Trophoblast cell (in vitro differentiated cells and primary cell): Measurements from ENCODE around the gene ULK3.

Experiments used
- DNase-seq, 2 donors: peaks; one replicate each; pipeline ENCODE4 v3.0.0-alpha.2; 2016
- H2AFZ ChIP-seq: 2 replicates; pipeline ENCODE4 v1.6.1; 2013; ENCODE audit warnings: low read length, moderate library complexity, mild to moderate bottlenecking; ENCODE audit not compliant: insufficient read depth, poor library complexity
- H2AK5ac ChIP-seq: 2 replicates; pipeline ENCODE4 v1.6.1; 2013; ENCODE audit warnings: mild to moderate bottlenecking, low read length
- H2BK120ac ChIP-seq: 2 replicates; pipeline ENCODE4 v1.6.1; 2013; ENCODE audit warnings: low read length, mild to moderate bottlenecking, moderate library complexity; ENCODE audit not compliant: insufficient read depth, poor library complexity
- H2BK12ac ChIP-seq: 2 replicates; pipeline ENCODE4 v1.6.1; 2013; ENCODE audit warnings: mild to moderate bottlenecking, low read length, moderate library complexity
- H2BK5ac ChIP-seq: 2 replicates; pipeline ENCODE4 v1.6.1; 2013; ENCODE audit warnings: low read length, low read depth, moderate library complexity, mild to moderate bottlenecking; ENCODE audit not compliant: poor library complexity
- H3K14ac ChIP-seq: 2 replicates; pipeline ENCODE4 v1.6.1; 2013; ENCODE audit warnings: mild to moderate bottlenecking, low read length
- H3K18ac ChIP-seq: 2 replicates; pipeline ENCODE4 v1.6.1; 2013; ENCODE audit warnings: mild to moderate bottlenecking, low read length
- H3K23ac ChIP-seq: 2 replicates; pipeline ENCODE4 v1.6.1; 2013; ENCODE audit warnings: low read length
- H3K27ac ChIP-seq: 2 replicates; pipeline ENCODE4 v1.5.1; 2013; ENCODE audit warnings: low read depth, mild to moderate bottlenecking, inconsistent platforms, low read length, moderate library complexity
- H3K27me3 ChIP-seq: 2 replicates; pipeline ENCODE4 v1.6.1; 2013; ENCODE audit warnings: inconsistent platforms, mild to moderate bottlenecking, low read length, moderate library complexity; ENCODE audit not compliant: insufficient read depth
- H3K36me3 ChIP-seq, 2 experiments: 1 replicate in 1 of 2; 2 replicates in 1 of 2; pipeline ENCODE4 v1.6.1; 2013; ENCODE audit warnings: low read length in 2 of 2, mild to moderate bottlenecking in 2 of 2, moderate library complexity in 1 of 2; ENCODE audit not compliant: insufficient read depth in 2 of 2, control insufficient read depth in 1 of 2
- H3K4ac ChIP-seq: 2 replicates; pipeline ENCODE4 v1.6.1; 2013; ENCODE audit warnings: low read depth, mild to moderate bottlenecking, low read length, moderate library complexity
- H3K4me1 ChIP-seq, 2 experiments: 1 replicate in 1 of 2; 2 replicates in 1 of 2; pipeline ENCODE4 v1.6.1; 2013; ENCODE audit warnings: low read length in 2 of 2, mild to moderate bottlenecking in 2 of 2, moderate library complexity in 1 of 2; ENCODE audit not compliant: insufficient read depth in 2 of 2, control insufficient read depth in 1 of 2
- H3K4me2 ChIP-seq: 2 replicates; pipeline ENCODE4 v1.6.1; 2013; ENCODE audit warnings: inconsistent platforms, mild to moderate bottlenecking, low read length, moderate library complexity
- H3K4me3 ChIP-seq: 2 replicates; pipeline ENCODE4 v1.5.1; 2013; ENCODE audit warnings: mild to moderate bottlenecking, low read depth, low read length, inconsistent platforms
- H3K79me1 ChIP-seq: one replicate; pipeline ENCODE4 v1.6.1; 2013; ENCODE audit warnings: low read length
- H3K79me2 ChIP-seq: 2 replicates; pipeline ENCODE4 v1.6.1; 2013; ENCODE audit warnings: low read length, mild to moderate bottlenecking; ENCODE audit not compliant: control insufficient read depth, insufficient read depth, poor library complexity
- H3K9ac ChIP-seq: 2 replicates; pipeline ENCODE4 v1.6.1; 2013; ENCODE audit warnings: mild to moderate bottlenecking, low read length
- H3K9me3 ChIP-seq: 2 replicates; pipeline ENCODE4 v1.6.1; 2013; ENCODE audit warnings: low read depth, mild to moderate bottlenecking, control low read depth, inconsistent platforms, low read length; ENCODE audit not compliant: insufficient read depth
- H4K12ac ChIP-seq: 2 replicates; pipeline ENCODE4 v1.6.1; 2013; ENCODE audit warnings: low read depth, mild to moderate bottlenecking, low read length, moderate library complexity
- H4K8ac ChIP-seq: 2 replicates; pipeline ENCODE4 v1.6.1; 2013; ENCODE audit warnings: low read depth, mild to moderate bottlenecking, low read length, moderate library complexity
- H4K91ac ChIP-seq: one replicate; pipeline ENCODE4 v1.6.1; 2013; ENCODE audit warnings: low read depth, mild to moderate bottlenecking, low read length, moderate library complexity
- WGBS: extraction: QIAGEN DNeasy Blood & Tissue Kit; methylation state at CpG from one replicate; pipeline ENCODE4 v1.1.7; 2013; ENCODE audit warnings: missing lambda C conversion rate; ENCODE audit not compliant: insufficient read length, insufficient coverage; ENCODE audit errors: extremely low coverage; 5-methylcytosine and 5-hydroxymethylcytosine counted together

Gene ULK3

DNA sequence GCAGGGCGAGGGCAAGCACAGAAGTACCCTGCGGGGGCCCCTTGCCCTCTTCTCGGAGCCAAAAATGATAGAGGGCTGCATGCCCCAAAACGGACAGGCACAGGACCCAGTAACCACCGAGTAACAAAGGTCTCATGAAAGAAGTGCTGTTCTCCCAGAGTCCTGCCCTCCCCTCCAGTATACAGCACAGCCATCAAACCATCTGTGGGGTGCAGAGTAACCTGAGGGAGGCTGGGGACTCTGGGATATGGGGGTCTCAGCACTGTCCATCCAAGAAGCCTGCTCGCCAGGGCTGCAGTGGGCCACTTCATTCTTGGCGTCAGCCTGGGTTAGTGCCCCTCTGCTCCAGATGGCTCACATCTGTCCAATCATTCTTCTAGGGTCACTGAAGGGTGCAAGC, 6.1 kb downstream of the ULK3 start:
- Histone ChIP-seq H3K4ac (no peak overlapping the region), H3K79me2 (no peaks in the 10 kb centered on the region), H3K27me3 (no peaks in the 10 kb centered on the region), H3K36me3 (peaks cover 0 to 3% of the 10 kb centered on the region in 2 experiments), H3K27ac (no peak overlapping the region), H3K9me3 (no peaks in the 10 kb centered on the region), H3K18ac (no peak overlapping the region), H3K23ac (no peak overlapping the region), H2BK12ac (no peak overlapping the region), H2AFZ (no peak overlapping the region), H4K91ac (no peak overlapping the region), H3K9ac (no peak overlapping the region), H4K8ac (no peak overlapping the region), H2BK5ac (no peak overlapping the region), H4K12ac (no peak overlapping the region), H3K4me3 (no peak overlapping the region), H2BK120ac (no peak overlapping the region), H2AK5ac (no peak overlapping the region), H3K79me1 (no peaks in the 10 kb centered on the region), H3K4me2 (no peak overlapping the region), H3K14ac (no peak overlapping the region), H3K4me1 (peaks cover under 1 to 3% of the 10 kb centered on the region in 2 experiments)
- no CpG with 5 or more reads among the region's 7 CpGs for WGBS
- DNase-seq: no peak

DNA sequence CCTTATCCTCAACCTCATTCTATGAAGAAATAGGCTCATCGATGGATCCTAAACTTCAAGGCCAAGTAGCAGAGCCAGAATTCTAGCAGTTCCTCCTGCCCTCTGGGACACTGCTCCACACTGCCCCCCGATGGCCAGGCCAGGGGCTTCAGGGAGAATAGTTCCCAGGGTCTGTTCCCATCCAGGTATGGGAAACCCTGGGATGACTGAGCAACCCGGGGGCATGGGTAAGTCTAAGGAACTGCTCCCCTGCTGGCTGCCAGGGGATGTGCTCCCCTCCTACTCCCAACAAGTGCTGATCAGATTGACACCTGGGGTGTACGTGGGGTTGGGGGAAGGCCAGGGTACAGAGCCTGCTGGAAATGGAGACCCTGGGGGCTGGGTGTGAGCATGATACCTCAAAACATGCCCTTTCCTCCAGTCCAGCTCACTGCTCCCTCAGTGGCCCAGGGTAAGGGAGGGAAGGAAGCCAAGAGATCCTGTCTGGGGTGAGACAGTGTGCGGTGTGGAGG, 7.6 kb downstream of the ULK3 start:
- Histone ChIP-seq H4K8ac (no peak overlapping the region), H4K91ac (no peak overlapping the region), H3K18ac (no peak overlapping the region), H3K23ac (no peak overlapping the region), H3K4ac (no peak overlapping the region), H3K36me3 (peaks cover 0 to 3% of the 10 kb centered on the region in 2 experiments), H2BK5ac (no peak overlapping the region), H3K9ac (no peak overlapping the region), H3K4me1 (peaks cover 0 to 3% of the 10 kb centered on the region in 2 experiments), H4K12ac (no peak overlapping the region), H2BK12ac (no peak overlapping the region), H3K14ac (no peak overlapping the region), H3K4me2 (no peak overlapping the region), H3K27ac (no peak overlapping the region), H3K9me3 (no peaks in the 10 kb centered on the region), H3K4me3 (no peak overlapping the region), H2BK120ac (no peak overlapping the region), H3K79me2 (no peaks in the 10 kb centered on the region), H3K27me3 (no peaks in the 10 kb centered on the region), H3K79me1 (no peaks in the 10 kb centered on the region), H2AK5ac (no peak overlapping the region), H2AFZ (no peak overlapping the region)
- peak; percentile 82 to 92 for DNase-seq
- no CpG with 5 or more reads among the region's 5 CpGs for WGBS

DNA sequence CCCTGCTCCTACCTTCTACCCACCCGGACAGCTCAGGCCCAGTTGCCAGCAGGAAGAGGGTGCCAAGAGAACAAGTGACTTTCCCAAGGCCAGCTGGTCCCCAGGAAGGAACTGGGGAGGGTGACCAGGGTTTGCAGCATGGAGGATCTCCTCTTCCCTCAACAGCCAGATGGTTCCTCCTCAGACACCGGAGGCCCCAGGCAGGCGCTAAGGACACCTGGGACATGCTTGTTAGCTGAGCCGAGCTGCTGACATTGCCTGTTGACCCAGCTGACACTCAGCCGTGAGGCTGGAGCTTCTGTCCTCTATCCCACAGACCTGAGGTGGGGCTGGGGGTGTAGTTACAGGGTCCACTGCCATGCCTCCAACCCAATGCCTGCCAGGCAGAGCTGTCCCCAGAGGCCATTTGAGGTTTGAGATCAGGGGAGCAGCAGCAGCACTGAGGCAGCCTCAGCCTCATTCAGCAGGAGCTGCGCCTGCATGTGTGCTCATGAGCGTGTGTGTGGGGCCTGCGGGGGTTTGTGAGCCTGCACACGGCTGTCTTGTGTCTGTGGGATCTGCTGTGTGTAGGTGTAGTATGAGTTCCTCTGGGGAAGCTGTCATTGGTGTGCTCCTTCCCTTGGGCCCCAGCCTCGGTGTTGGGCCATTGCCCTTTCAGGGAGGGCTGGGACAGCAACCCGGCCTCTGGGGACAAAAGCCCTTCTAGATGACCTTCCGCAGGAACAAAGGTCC, 9.4 kb downstream of the ULK3 start:
- no peak for DNase-seq
- Histone ChIP-seq H3K9me3 (no peaks in the 10 kb centered on the region), H3K4me3 (no peak overlapping the region), H2BK12ac (no peak overlapping the region), H3K4ac (no peak overlapping the region), H3K79me1 (no peaks in the 10 kb centered on the region), H2AK5ac (no peak overlapping the region), H3K27ac (no peak overlapping the region), H3K4me2 (no peak overlapping the region), H3K14ac (no peak overlapping the region), H3K27me3 (no peaks in the 10 kb centered on the region), H2BK5ac (no peak overlapping the region), H3K4me1 (peaks cover 0 to 3% of the 10 kb centered on the region in 2 experiments), H3K9ac (no peak overlapping the region), H3K18ac (no peak overlapping the region), H4K12ac (no peak overlapping the region), H3K36me3 (peaks cover 0 to 3% of the 10 kb centered on the region in 2 experiments), H4K91ac (no peak overlapping the region), H2AFZ (no peak overlapping the region), H3K79me2 (no peaks in the 10 kb centered on the region), H4K8ac (no peak overlapping the region), H2BK120ac (no peak overlapping the region), H3K23ac (no peak overlapping the region)
- WGBS: no CpG with 5 or more reads among the region's 12 CpGs

DNA sequence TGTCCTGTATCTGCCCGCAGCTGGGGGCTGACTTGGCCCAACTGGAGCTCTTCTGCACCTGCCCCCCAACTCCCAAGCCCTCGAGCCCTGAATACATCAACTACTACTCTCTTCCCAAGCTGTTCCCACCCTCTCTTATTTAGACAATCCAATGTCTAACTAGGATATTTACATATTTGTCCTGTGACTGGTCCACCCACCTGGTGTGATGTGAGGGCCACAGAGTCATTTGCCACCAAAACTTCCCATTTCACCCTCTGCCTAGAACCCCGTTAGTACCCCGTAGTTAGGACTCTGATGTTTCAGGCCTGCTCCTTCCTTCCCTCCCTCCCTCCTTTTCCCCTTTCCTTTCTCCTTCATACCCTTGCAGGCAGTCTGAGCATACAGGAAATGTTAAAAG, 10.1 kb downstream of the ULK3 start:
- Histone ChIP-seq H4K8ac (no peak overlapping the region), H3K9ac (no peak overlapping the region), H3K4ac (no peak overlapping the region), H3K27ac (no peak overlapping the region), H2BK12ac (no peak overlapping the region), H3K23ac (no peak overlapping the region), H3K4me3 (no peak overlapping the region), H4K12ac (no peak overlapping the region), H3K9me3 (no peaks in the 10 kb centered on the region), H3K4me1 (peaks cover 0 to 3% of the 10 kb centered on the region in 2 experiments), H3K14ac (no peak overlapping the region), H4K91ac (no peak overlapping the region), H3K4me2 (no peak overlapping the region), H3K79me2 (no peaks in the 10 kb centered on the region), H2AK5ac (no peak overlapping the region), H2AFZ (no peak overlapping the region), H3K18ac (no peak overlapping the region), H2BK120ac (no peak overlapping the region), H3K79me1 (no peaks in the 10 kb centered on the region), H3K27me3 (no peaks in the 10 kb centered on the region), H2BK5ac (no peak overlapping the region), H3K36me3 (peaks cover 0 to 3% of the 10 kb centered on the region in 2 experiments)
- no CpG with 5 or more reads among the region's 4 CpGs for WGBS
- DNase-seq: no peak
